ENCODE measurements around the gene CDY2B. TPM values are rescaled to one million over a fixed set of nuclear protein-coding genes. Genes with fewer than 3 reads are reported as not detected.

The CDY2B gene
- total RNA-seq, 1 donor = not detected

Other genes with a start within 250 kb of the CDY2B start
- gene CDY2A, start 145.6 kb upstream of the CDY2B start, total RNA-seq = not detected